Myocyte (in vitro differentiated cells): Measurements from ENCODE around the gene RAD51B. TPM values are rescaled to one million over a fixed set of nuclear protein-coding genes. Genes with fewer than 3 reads are reported as not detected.
"Not testable (repeated sequence)": the region's sequence is repeated elsewhere in the genome, so short reads cannot be mapped to it uniquely, and the experiment has no call there.

ENCODE experiments used
- DNase-seq: peaks from one replicate; pipeline ENCODE4 v3.0.0-alpha.2; 2012; ENCODE audit warnings: low read depth
- total RNA-seq: library from RNA; depleted of rRNA; stranded (reverse); fragments of >200 nt; gene quantifications from 2 replicates; pipeline ENCODE4 v1.2.3, GENCODE V29; 2014

Gene RAD51B
- total RNA-seq, 1 donor from 2014 or later = 70.0 TPM

DNA sequence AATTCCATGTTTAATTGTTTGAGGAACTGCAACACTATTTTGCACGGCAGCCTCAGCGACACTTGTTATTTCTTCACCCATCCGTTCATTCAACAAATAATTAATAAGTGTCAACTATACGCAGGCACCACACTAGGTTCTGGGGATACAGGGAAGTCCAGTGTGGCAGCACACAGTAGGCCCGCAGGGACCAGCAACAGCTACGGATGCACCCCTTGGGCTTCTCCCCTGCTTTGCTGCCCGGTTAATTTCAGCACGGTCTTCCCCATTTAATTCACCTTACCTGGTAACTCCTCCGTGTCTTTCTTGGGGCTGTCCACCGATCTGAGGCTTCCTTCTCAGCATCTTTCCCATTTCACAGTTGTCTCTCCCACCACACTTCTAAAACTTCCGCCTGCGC is 925.0 kb downstream of the RAD51B start:
- DNase-seq = no peak

DNA sequence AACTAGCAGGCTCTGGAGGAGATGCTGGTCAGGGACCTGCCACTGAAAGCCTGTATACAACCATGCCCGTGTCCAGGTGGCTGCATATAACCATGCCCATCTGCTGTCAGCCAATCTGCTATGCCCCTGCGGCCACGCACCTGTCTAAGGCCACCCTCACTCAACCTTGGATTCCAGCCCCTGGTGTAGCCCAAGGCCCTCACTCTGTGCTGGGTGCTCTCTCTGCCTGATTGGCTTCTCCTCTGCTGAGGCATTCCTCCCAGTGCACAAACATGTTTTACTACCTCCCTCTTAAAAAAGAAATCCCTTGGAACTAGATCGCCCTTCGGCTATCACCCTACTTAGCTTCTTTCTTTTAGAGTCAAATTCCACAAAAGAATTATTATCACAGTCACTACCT is 927.8 kb downstream of the RAD51B start:
- no peak for DNase-seq

DNA sequence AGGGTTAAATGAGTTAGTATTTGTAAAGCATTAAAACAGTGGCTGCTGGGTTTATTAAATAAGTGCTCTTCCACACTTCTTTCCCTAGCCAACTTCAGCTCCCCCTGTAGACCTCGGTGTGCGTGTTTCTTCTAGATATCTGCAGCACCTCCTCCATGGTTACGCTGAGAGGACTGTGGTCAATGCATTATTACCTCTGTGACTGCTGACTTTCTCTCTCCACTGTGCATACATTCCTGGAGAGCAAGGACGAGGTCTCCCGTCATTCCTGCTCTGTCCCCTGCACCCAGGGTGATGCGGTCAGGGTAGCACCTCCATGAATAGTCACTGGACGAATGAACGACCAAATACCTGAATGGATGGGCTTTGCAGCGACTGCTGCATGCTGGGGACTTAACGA is 928.7 kb downstream of the RAD51B start:
- DNase-seq = no peak

DNA sequence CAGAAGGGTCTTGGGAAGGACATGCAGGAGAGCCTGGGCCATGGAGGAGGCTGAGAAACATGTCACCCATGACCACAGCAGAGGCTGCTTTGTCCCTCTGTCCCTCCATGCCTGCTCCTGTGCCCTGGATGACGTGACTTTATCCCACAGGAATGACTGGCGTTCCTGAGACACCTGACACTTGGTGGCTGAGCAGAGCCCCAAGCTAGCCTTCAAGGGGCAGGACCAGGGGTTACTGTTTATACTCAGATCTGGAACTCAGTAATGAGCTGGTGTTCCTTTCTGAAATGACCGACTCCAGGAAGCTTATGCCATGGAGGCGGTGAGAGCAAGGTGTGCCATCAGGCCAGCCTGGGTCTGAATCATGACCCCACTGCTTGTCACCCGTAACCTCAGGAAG is 929.1 kb downstream of the RAD51B start:
- peak; percentile 79 for DNase-seq

DNA sequence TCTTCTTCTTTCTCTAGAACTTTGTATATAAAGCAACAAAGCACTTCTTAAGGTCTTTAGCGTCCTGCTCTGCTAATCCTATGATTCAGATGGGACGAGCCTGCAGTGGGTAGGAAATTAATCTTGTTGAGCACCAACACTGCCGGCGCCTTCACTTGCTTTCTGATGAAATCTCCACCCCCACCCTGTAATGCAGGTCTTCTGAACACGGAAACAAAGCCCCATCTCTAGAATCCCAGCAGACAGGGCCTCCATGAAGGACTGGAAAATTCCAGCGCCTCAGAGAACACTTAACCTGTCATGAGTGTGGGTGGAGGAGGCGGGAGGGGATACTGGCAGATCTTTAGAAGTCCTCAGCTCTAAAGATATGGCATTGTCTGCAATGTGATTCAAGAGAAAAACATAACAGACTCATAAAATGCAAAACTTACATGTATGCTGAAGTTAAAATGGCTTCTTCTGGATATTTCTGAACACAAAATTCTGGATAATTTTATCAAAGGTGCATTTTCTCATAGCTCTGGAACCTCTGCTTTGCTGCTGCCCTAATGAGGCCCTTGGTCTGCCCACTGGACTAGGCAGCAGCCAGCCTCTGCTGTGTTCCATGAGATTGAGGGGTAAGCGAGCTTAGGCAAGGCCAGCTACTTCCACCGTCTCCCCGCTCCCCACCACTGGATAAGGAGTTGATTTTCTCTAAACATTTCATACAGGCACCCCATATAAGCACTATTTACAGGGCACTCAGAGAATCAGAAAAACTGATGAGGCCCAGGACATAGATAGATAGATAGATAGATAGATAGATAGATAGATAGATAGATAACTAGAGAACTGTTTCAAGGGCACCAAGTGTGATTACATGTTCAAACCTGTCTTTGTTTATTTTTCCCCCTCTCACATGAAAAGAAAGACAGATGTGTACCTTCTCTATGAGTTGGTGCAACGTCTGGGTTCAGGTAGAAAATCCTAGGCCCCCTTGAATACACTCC is 930.2 kb downstream of the RAD51B start:
- DNase-seq = no peak

DNA sequence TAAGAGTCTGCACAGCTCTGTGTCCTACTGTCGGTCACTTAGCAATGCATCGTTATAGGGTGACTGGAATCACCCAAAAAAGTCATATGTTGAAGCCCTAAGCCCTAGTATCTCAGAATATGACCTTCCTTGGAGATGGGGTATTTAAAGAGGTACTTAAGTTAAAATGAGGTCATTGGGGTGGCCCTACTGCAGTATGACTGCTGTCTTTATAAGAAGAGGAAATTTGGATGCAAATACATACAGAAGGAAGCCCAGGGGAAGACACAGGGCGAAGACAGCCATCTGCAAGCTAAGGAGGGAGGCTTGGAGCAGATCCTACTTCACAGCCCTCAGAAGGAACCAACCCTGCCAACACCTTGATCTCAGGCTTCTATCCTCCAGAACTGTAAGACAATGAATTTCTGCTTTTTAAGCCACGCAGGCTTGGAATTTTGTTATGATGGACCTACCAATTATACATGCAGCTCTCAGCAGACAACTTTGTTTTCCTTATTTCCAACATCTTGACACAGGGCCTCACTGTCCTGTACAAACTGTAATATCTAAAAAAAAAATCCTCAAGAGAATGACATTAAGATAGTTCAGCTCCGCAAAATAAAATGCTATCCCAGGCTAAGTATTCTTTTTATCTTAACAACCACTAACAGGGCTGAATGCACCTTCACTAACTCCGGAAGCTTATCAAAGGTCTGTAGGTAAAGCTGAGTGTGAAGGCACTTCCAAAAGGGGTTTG is 932.9 kb downstream of the RAD51B start:
- no peak for DNase-seq

DNA sequence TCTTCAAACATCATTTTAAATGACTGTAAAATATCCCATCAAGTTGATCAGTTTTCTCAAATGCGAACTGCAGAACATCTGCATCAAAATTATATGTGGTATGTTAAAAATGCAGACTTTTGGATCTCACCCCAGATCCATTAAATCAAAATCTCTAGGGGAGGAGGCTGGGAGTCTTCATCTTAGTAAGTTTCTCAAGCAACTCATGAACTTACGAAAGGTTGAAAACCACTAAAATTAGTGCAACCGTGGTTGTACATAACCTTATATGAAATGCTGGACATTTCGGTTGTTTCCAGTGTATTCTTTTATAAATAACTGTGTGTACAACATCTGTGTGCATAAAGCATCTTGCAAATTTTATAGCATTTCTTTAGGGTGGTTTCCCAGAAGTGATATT is 934.1 kb downstream of the RAD51B start:
- DNase-seq = no peak

DNA sequence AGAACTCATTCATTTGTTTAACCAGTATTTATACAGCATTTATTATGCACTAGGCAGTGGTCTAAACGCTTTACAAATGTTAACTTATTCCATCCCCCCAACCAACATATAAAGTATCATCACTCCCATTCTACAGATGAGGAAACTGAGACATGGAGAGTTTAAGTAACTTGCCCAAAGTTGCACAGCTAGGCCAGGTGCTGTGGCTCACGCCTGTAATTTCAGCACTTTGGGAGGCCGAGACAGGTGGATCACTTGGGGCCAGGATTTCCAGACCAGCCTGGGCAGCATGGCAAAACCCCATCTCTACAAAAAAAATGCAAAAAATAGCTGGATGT is 935.4 kb downstream of the RAD51B start:
- DNase-seq = no peak

DNA sequence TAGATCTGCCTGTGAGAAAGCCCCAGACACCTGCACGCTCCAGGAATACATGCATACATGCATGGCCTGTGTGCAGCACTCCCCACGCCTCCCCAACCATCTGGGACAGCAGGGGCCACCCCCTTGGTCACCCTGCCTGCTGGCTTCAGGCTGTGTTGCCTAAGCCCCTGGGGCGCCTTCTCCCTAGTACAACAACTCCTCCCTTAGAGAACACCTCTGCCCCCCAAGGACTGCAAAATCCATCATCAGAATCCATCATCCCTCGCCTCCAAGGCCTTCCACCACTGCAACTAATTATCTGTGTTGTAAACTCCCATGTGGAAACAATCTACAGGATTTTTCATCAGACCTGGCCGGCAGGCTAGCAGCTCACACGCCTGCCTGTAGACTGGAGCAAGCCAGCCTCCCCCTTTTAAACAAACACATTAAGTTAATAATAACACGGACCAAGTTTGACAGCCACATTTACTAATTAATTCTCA is 936.5 kb downstream of the RAD51B start:
- no peak for DNase-seq

DNA sequence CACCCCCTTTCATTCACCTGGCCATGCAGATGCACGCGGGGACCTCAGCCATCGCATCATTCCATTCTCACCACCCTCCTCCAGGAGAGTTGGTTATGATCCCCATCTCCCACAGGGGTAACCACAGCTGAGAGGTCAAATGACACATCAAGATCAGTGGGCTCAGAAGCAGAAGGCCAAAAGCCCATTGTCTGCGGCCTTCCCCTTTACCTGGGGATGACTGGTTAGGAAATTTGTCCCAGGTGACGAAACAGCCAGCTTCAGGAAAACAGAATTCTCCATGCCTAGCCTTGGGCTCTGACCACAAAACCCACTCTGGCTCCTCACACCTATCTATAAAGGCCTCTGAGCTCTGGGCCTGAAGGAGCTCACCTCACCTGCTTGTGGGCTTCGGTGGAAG is 937.2 kb downstream of the RAD51B start:
- DNase-seq = peak; percentile 30

DNA sequence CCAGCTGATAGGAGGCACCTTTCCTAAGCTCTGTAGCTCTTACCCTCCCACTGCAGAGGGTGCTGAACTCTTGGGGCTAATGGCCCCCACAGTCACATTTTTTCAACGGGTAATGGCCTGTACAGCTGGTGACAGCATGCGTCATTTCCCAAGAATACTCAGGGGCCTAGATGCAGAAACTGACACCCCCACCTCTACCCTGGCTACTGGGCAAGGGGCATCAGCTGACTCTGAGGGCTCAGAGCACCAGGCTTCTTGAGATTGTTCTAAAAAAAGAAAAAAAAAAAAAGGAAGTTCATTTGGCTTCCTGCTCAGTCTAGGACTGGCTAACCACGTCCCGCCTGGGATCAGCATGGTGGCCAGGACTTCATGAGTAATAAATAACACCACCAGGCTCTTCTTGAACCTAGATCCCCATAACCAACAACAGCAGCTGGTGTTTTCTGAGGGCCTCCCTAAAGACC is 938.1 kb downstream of the RAD51B start:
- peak; percentile 99 for DNase-seq

DNA sequence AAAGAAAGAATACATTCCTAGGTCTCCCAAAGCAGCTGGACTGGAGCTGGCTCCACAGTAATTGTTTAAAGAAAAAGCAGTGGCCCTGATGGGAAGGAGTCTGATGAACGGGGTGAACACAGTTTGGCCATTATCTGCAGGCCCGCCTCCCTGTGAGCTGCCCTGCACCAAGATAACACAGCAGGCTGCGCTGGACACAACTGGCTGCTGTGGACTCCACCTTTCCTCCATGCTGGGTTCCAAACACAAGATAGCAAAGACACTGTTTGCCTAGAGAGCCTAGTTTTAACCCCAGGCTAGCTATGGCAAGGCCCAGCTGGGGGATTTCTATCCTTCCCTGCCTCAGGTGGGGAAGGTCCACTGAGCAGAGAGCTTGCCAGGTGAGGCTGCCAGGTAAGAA is 938.7 kb downstream of the RAD51B start:
- DNase-seq = no peak

DNA sequence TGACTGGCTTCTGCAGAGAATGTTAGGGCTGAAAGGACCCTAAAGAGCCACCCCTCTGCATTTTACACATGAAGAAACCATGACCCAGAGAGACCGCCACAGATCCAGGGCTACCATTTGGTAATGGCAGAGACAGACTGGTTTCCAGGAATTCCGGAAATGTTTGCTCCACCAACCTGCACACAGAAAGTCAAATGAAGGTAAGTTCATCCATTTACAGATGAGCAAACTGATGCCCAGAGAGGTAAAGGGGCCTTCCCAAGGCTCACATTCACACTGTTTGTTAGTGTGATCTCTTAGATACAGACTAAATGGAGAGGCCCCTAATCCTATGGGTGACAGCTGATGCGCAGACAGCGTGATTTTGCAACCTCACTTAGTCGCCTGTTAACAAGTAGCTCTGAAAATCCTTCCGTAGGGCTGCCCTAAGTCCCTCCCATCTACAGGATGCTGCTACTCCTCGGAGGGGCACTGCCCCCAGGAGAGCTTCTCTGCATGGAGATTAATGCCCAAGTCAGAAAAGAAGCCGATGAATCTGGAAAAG is 939.5 kb downstream of the RAD51B start:
- DNase-seq = no peak

DNA sequence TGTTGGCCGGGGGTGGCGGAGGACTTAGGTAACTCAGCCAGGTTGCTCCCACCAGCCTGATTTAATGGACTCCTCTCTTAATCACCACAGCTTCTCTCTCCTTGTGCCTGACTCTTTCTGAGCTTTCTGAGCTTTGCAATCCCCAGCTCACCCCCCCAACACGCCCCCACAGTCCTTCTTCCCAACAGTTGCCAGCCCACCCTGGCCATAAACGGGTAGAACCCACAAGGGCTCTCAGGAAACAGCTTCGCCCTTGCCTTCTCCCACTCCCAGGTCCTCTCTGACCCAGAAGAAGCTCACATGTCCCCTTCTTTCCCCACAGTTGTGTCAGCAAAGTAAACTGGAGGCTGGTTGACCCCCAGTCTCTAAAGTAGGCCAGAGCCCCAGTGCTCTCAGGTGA is 940.4 kb downstream of the RAD51B start:
- no peak for DNase-seq

DNA sequence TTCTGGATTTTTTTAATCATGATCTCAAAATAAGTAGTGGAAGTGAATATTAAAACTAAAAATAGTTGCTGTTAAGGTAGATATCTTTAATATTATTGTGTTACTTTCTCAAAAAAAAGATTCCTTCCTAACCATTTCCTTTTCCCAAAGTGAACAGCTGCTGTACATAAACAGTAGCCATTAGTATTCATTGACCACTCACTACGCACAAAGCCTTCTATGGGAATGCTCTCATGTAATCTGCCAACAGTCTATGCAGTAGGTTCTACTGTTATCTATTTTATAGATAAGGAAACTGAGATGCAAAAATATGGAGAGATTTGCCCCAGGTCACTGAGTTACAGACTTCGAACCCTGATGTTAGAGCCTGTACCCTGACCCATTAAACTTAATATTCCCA is 941.2 kb downstream of the RAD51B start:
- no peak for DNase-seq

DNA sequence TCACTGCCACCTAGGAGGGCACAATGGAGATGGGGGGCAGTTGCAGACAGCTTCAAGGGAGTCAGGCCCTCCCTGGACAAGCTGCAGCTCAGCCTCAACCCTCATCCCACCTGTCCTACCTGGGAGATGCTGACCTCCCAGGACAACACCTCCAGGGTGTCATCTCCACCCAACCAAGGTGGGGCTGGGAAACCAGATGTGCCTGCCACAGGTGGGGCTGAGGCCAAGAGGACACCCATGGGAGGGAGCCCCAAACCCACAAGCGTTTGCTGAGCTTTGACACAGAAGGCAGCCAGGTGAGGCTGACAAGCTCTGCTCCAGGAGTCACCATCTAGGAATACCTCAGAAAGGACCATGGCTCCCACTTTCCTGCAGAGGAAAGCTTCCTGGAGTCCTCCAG is 941.8 kb downstream of the RAD51B start:
- DNase-seq = no peak

DNA sequence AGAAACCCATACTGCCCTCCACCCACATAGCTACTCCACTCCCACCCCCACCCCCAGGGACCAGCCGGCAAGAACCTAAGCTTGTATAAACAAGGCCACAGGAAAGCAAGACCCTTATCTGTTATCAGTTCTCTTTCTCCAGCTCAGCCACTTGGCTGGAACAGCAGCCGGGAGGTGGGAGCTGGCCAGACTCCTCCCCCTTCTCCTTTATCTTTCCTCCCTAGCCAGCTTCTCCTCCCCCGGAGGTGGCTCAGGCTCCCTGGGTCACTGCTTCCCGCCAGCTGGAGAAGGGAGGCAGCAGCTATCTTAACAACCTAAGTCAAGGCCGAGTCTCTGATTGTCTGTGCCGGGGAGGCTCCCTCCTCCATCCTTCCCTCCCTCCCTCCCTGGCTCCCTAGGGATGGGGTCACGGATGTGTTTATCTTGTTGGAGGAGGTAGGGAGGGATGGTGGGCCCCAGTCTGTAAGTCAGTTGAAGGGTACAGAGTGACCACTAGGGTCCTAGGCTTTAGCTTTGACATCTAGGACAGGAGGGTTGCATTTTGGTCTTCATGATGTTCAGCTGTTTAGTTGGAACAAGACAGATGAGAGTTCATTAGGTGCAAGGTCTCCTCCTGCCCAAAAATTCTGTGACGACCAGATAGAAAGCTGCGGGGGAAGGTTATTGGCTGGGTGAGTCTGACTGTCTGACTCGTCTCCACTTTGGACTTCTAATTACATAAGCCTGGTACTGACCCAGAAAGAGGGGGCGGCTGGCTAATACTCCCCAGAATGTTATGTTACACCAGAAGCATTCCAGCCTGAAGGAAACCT is 943.6 kb downstream of the RAD51B start:
- no peak for DNase-seq

DNA sequence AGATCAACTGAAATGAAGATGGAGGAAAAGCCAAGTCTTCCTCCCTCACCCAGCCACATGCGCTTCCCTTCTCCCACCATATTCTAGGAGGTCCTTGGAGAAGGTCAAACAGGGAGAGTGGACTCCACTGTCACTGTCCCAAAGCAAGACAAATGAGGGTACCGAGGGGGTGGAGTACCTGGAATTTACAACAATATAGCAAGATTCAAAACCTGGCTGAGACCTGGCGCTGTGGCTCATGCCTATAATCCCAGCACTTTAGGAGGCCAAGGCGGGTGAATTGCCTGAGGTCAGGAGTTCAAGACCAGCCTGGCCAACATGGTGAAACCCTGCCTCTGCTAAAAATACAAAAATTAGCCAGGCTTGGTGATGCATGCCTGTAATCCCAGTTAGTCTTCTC is 944.3 kb downstream of the RAD51B start:
- not testable (repeated sequence) for DNase-seq

DNA sequence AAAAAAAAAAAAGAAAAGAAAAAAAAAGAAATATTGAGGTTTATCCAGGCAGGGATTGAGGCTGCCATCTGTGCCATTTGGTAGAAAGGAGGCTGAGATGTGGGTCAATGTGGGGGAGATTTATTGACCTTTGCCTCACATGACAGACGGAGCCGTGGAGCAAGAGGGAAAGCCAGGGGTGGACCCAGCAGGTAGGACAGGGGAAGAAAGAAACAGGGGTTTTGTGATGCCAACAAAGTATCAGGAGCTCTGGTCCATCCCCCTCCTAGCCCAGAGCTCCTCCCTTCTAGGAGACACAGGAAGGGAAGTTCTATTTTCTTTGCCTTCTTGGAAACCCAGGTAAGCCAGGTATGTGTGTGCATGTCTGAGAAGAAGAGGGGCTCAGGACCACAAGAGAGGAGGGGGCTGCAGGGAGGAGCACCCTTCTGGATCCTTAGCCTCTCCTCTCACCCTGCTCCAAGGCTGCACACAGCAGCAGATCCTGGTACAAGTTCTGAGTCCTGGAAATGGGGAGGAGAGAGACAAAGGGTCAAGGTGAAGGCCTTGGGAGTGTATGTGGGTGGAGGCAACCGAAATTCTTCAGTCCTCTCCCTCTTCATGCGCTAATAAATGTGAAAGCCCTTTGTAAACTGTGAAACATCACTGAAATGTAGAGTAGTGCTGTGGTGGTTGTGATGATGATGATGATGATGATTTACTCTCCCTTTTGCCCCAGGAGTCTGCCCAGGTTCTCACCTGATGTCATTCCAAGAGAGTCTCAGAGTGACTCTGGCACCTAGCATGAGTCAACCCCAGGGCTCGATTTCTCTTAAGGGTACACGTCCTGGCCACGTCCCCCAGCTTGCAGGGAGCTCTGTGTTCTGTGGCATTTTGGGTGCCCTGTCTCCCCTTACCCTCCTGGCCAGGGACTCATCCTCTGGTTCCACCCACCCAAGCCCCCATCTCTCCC is 947.0 kb downstream of the RAD51B start:
- no peak for DNase-seq

DNA sequence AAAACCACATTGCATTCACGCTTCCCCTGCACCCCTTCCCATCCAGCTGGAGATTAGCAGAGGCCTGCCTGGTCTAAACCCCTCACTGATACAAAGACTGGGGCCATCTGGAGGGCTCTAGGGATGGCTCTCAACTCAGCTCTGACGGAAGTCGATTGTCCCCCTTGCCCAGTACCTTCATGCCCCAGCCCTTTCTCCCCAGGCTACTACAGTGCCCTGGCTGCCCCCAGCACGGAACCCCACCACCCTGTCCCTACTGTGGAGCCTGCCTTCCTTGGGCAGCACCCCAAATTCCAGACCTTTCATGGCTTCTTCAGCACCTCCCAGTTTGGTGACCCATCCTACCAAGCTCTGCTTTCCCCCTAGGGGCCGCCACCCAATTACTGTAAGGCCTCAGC is 947.7 kb downstream of the RAD51B start:
- DNase-seq = no peak
